Neural crest cell (in vitro differentiated cells): ENCODE results near the gene YPEL4. TPM values are rescaled to one million over a fixed set of nuclear protein-coding genes. Genes with fewer than 3 reads are reported as not detected.

ENCODE experiments used
- DNase-seq: peaks from one replicate; pipeline ENCODE4 v3.0.0; 2021; ENCODE audit warnings: low read depth, mixed read lengths, low spot score
- H3K27ac Mint-ChIP-seq: one replicate; pipeline ENCODE4 v1.8.0; 2021; ENCODE audit warnings: mild to moderate bottlenecking, mixed read lengths; ENCODE audit not compliant: unreplicated experiment
- H3K27me3 Mint-ChIP-seq: 2 replicates; pipeline ENCODE4 v1.8.0; 2021; ENCODE audit warnings: low read depth, mild to moderate bottlenecking, mixed read lengths
- H3K36me3 Mint-ChIP-seq: 2 replicates; pipeline ENCODE4 v1.8.0; 2021; ENCODE audit warnings: low read depth, mild to moderate bottlenecking, mixed read lengths
- H3K4me1 Mint-ChIP-seq: 2 replicates; pipeline ENCODE4 v1.8.0; 2021; ENCODE audit warnings: mixed read lengths
- H3K4me3 Mint-ChIP-seq: one replicate; pipeline ENCODE4 v1.8.0; 2021; ENCODE audit warnings: mild to moderate bottlenecking, mixed read lengths
- H3K9me3 Mint-ChIP-seq: 2 replicates; pipeline ENCODE4 v1.8.0; 2021; ENCODE audit warnings: mixed read lengths
- total RNA-seq: library from RNA; stranded (reverse); gene quantifications from 2 replicates; pipeline ENCODE4 v1.2.1, GENCODE V29; 2021
- TF ChIP-seq, protein P1 (sequence below): fragments of 200-600 bp; sonication (generic); conservative IDR thresholded peaks from 2 replicates; pipeline ENCODE4 v1.5.0; 2021; ENCODE audit warnings: antibody characterized with exemption, mild to moderate bottlenecking

Gene YPEL4
- total RNA-seq, 1 donor from 2014 or later: 0.37 TPM

DNA sequence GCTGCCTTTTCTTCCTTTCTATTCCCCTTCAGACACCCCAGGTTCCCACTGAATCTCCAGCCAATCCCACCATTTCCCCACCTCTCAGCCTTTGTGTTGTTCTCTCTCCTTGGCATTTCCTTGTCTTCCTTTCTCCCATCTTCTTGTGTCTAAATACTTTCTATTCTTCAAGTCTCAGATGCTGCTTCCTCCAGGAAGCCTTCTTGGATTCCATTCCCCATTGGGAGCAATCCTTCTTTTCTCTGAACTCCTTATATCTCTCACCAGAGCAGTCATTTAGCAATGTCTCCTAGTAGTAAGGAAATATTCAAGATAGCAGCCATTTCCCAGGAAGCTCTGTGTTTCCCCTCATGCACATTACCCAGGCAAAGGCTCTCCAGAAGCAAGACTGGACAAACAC is 15.4 kb downstream of the YPEL4 start:
- Mint-ChIP-seq H3K4me3 (no peak overlapping the region), H3K27ac (no peak overlapping the region), H3K9me3 (no peaks in the 10 kb centered on the region), H3K4me1 (peaks cover 32% of the 10 kb centered on the region), H3K36me3 (peaks cover 3% of the 10 kb centered on the region), H3K27me3 (peaks cover 3% of the 10 kb centered on the region)
- DNase-seq: no peak
- TF ChIP-seq, protein P1, sequence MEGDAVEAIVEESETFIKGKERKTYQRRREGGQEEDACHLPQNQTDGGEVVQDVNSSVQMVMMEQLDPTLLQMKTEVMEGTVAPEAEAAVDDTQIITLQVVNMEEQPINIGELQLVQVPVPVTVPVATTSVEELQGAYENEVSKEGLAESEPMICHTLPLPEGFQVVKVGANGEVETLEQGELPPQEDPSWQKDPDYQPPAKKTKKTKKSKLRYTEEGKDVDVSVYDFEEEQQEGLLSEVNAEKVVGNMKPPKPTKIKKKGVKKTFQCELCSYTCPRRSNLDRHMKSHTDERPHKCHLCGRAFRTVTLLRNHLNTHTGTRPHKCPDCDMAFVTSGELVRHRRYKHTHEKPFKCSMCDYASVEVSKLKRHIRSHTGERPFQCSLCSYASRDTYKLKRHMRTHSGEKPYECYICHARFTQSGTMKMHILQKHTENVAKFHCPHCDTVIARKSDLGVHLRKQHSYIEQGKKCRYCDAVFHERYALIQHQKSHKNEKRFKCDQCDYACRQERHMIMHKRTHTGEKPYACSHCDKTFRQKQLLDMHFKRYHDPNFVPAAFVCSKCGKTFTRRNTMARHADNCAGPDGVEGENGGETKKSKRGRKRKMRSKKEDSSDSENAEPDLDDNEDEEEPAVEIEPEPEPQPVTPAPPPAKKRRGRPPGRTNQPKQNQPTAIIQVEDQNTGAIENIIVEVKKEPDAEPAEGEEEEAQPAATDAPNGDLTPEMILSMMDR: no peak

DNA sequence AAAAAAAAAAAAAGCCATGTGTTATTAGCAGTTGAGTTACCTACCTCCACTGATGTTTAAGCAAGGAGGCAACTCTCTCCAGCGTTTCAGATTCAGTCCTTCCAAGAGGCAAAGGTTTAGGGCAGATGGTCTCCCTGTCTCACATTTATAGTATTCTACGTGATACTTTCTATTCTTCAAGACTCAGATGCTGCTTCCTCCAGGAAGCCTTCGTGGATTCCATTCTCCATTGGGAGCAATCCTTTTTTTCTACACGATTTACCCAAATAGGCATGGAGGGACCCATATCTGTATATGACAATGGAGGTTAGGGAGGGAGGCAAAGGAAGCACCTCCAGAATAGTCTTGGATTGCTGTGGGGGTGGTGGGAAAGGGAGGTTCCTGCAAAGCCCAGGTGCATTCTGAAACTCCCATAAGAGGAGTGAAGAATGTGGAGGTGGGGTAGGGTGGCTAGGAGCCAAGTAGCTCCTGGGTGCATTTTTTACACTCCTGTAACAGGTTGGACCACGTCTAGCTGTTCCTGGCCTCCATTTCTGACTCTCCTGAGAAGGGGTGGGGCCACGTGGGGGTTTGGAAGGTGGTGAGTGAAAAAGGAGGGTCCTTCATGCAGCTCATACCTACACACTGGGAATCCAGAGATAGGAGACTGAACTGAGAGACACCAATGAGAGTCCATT is 16.2 kb downstream of the YPEL4 start:
- Mint-ChIP-seq H3K36me3 (no peaks in the 10 kb centered on the region), H3K27ac (no peak overlapping the region), H3K9me3 (no peaks in the 10 kb centered on the region), H3K27me3 (no peaks in the 10 kb centered on the region), H3K4me1 (peaks cover 34% of the 10 kb centered on the region), H3K4me3 (no peak overlapping the region)
- no peak for DNase-seq
- TF ChIP-seq, protein P1: no peak

DNA sequence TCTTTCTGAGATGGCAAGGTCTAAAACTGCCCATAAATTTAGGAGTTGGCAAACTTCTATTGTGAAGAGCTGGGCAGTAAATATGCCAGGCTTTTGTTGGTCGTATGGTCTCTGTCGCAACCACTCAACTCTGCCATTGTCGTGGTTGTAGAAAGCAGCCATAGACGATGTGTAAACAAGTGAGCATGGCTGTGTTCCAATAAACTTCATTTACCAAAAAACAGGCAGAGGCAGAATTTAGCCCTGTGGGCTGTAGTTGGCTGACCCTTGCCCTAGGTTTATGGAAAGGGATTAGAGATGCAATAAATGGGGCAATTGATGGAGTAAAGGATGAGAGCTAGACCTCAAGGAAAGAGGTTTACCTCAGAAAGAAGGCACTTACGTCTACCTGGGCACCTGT is 17.6 kb downstream of the YPEL4 start:
- H3K27me3 Mint-ChIP-seq: no peaks in the 10 kb centered on the region
- H3K4me1 Mint-ChIP-seq: peaks cover 22% of the 10 kb centered on the region
- no peaks in the 10 kb centered on the region for H3K36me3 Mint-ChIP-seq
- DNase-seq: no peak
- no peak overlapping the region for H3K27ac Mint-ChIP-seq
- TF ChIP-seq, protein P1: no peak
- no peak overlapping the region for H3K4me3 Mint-ChIP-seq
- no peaks in the 10 kb centered on the region for H3K9me3 Mint-ChIP-seq

DNA sequence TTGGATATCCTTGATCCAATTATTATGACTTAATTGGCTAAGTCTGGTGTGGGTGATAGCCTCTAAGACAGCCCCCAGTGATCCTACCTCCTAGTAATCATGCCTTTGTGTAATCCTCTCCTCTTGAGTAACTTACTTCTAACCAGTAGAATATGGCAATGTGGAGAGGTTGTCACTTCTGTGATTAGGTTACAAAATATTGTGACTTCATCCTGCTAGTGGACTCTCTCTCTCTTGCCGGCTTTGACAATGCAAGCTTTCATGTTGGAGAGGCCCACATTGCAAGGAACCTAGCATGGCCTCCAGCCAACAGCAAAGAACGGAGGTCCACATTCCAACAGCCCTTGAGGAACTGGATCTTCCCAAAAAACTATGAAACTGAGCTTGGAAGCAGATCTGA is 19.5 kb downstream of the YPEL4 start:
- H3K4me1 Mint-ChIP-seq: peaks cover 17% of the 10 kb centered on the region
- TF ChIP-seq, protein P1: no peak
- no peak overlapping the region for H3K27ac Mint-ChIP-seq
- H3K4me3 Mint-ChIP-seq: no peak overlapping the region
- no peaks in the 10 kb centered on the region for H3K27me3 Mint-ChIP-seq
- no peaks in the 10 kb centered on the region for H3K36me3 Mint-ChIP-seq
- DNase-seq: no peak
- H3K9me3 Mint-ChIP-seq: no peaks in the 10 kb centered on the region

DNA sequence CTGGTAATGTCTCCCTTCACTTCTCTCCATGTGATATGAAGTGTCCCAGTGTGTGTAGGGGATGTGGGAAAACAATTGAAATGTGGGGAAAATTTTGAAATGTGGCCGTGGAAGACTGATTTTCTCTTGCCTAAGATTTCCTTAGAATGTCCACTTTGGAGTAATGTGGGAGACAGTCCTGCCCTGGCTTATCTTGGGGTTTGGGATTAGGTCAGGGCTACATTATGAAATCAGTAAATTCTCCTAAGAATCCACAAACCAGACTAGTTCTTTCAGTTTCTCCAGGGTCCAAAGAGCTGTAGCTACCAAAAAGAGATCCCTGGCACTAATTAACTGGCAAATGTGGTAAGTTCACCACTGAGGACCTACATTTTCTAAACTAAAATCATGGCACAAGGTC is 22.8 kb downstream of the YPEL4 start:
- Mint-ChIP-seq H3K36me3 (no peaks in the 10 kb centered on the region), H3K4me3 (no peak overlapping the region), H3K27me3 (no peaks in the 10 kb centered on the region), H3K9me3 (no peaks in the 10 kb centered on the region), H3K27ac (no peak overlapping the region), H3K4me1 (peaks cover 25% of the 10 kb centered on the region)
- DNase-seq: no peak
- TF ChIP-seq, protein P1: no peak
